ENCODE measurements around the gene ESF1.
A peak's percentile ranks its signal among the peaks of the same experiment; 100 is the strongest.

The ESF1 gene

DNA sequence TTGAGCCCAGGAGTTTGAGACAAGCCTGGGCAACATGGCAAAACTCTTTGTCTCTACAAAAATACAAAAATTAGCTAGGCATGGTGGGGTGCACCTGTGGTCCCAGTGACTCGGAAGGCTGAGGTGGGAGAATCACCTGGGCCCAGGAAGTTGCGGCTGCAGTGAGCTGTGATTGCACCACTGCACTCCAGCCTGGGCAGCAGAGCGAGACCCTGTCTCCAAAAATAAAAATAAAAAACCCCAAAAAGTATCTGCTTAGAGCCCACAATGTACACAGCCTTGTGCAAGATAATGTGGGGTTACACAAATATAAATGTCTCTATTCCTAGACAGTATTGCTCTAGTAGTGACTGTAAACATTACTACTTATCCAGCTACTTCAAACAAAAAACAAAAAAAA lies 5.9 kb downstream of the ESF1 start:
- no peak for DNase-seq (ENCODE audit: extremely low read depth, low read depth)
- TF ChIP-seq, protein P1, sequence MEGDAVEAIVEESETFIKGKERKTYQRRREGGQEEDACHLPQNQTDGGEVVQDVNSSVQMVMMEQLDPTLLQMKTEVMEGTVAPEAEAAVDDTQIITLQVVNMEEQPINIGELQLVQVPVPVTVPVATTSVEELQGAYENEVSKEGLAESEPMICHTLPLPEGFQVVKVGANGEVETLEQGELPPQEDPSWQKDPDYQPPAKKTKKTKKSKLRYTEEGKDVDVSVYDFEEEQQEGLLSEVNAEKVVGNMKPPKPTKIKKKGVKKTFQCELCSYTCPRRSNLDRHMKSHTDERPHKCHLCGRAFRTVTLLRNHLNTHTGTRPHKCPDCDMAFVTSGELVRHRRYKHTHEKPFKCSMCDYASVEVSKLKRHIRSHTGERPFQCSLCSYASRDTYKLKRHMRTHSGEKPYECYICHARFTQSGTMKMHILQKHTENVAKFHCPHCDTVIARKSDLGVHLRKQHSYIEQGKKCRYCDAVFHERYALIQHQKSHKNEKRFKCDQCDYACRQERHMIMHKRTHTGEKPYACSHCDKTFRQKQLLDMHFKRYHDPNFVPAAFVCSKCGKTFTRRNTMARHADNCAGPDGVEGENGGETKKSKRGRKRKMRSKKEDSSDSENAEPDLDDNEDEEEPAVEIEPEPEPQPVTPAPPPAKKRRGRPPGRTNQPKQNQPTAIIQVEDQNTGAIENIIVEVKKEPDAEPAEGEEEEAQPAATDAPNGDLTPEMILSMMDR (IDR thresholded peaks at IDR 0.05; ENCODE audit: low read depth, low read length, missing control alignments): no peak
- H3K4me3 ChIP-seq (replicated peaks; ENCODE audit: low read depth, low read length): no peak overlapping the region

DNA sequence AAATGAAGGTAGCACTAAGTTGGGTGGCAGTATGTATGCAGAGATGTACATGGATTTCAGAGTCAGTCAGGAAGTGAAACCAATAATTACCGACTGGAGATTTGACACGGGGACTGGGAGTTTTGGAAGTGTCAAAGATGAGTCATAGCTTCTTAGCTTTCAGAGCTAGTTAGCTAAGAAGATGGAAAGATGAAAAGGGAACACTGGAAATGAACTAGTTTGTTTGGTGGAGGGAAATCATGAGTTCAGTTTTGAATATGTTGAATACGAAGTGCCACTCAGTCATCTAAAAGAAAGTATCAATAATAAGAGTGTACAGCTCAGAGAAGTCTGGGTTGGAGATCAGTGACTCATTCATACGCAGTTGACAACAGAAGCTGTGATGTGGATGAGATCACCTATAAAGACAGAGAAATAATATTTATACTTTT lies 7.5 kb downstream of the ESF1 start:
- no peak for DNase-seq (ENCODE audit: extremely low read depth, low read depth)
- TF ChIP-seq, protein P1 (IDR thresholded peaks at IDR 0.05; ENCODE audit: low read depth, low read length, missing control alignments): no peak
- H3K4me3 ChIP-seq (replicated peaks; ENCODE audit: low read depth, low read length): no peak overlapping the region

DNA sequence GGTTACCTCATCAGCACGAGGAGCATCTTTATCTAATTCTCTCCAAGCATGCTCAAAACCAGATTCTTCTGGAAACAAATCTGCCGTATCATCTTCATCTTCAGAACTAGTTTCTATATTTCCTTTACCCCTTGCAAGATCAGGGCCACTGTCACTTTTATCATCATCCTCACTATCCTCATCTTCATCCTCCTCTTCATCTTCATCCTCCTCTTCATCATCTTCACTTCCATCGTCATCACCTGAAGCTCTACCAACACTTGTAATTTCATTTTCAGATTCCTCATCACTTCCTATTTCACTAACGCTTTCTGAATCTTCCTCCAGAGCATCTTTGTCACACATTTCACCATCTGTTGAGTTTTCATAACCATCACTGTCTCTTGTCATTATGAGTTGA lies 8.9 kb downstream of the ESF1 start:
- H3K4me3 ChIP-seq (replicated peaks; ENCODE audit: low read depth, low read length): no peak overlapping the region
- TF ChIP-seq, protein P1 (IDR thresholded peaks at IDR 0.05; ENCODE audit: low read depth, low read length, missing control alignments): no peak
- no peak for DNase-seq (ENCODE audit: extremely low read depth, low read depth)

DNA sequence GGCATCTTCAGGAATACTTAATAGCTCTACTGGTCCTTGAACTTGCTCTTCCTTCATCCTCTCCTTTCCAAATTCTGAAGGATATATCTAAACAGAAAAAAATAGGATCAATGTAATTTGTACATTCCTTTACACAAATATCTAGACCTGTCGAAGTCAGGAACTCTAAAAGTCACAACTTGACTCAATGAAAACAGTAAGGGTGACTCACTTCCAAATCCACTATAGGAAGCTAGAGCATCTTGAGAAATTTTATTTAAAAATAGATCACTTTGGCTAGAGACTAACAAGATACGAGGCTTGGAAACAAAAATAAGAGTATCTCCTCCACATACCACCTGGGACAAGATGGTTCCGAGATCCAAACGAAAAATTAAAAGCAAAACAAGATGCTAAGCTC lies 12.2 kb downstream of the ESF1 start:
- H3K4me3 ChIP-seq (replicated peaks; ENCODE audit: low read depth, low read length): no peak overlapping the region
- no peak for DNase-seq (ENCODE audit: extremely low read depth, low read depth)
- TF ChIP-seq, protein P1 (IDR thresholded peaks at IDR 0.05; ENCODE audit: low read depth, low read length, missing control alignments): no peak

DNA sequence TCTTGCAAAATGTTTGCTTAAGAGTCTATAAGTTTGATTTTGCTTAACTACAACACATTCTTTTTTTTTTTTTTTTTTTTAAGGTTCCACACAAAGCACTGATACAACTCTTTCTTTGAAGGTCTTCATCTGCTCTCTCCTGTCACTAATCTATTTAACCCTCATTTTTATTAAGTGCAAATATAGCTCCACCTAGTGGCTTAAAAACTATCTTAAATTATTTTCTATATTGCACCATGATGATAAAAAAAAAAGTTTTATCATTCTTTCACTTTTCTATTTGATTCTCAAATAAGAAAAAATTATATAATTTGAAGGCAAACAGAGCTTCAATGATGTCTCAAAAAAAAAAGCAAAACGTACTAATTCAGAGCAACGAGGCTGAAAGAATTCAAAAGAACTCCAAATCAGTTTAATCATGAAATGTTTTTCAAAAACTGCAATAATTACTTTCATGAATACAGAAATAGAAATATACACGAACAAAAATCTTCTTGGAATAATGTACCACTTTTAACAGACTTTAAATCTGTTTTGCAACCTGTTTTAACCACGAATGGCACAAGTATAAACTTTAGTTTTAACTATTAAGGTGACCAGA lies 12.8 kb downstream of the ESF1 start:
- H3K4me3 ChIP-seq (replicated peaks; ENCODE audit: low read depth, low read length): no peak overlapping the region
- no peak for DNase-seq (ENCODE audit: extremely low read depth, low read depth)
- TF ChIP-seq, protein P1 (IDR thresholded peaks at IDR 0.05; ENCODE audit: low read depth, low read length, missing control alignments): peak; percentile 11

DNA sequence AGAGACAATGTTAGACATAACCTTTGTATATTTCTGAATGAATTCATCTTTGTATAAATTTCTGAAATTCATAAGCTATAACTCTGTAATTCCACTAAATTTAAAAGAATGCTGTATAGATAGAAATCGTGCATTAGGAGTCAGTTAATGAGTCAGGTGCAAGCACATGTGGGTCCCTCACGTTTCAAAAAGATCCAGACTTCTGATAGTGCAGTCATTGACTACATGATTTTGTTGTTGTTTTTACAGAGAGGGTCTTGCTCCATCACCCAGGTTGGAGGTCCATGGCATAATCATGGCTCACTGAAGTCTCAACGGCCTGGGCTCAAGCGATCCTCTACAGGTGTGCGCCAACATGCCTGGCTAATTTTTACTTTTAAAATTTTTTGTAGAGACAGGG lies 14.6 kb downstream of the ESF1 start:
- DNase-seq (ENCODE audit: extremely low read depth, low read depth): no peak
- TF ChIP-seq, protein P1 (IDR thresholded peaks at IDR 0.05; ENCODE audit: low read depth, low read length, missing control alignments): no peak
- H3K4me3 ChIP-seq (replicated peaks; ENCODE audit: low read depth, low read length): no peak overlapping the region

DNA sequence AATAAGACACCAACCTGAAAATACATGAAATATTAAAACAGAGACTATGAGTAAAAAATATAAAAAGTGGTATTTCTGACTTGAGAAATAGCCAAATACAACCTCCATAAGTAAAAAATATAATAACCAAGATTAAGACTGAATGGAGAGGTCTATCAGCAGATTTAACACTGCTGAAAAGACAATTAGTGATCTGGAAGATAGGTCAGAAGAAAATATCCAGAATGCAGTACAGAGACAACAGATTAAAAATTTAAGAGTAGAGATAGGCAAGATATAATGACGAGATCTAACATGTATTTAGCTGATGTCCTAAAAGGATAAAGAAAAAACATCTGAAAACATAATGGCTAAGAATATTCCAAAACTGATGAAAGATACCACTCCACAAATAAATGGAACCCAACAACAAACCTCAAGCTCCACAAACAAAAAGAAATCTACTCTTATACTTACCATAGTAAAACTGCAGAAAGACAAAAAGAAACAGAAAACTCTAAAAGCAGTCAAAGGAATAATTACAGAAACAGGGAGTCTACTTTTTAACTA lies 18.8 kb downstream of the ESF1 start:
- TF ChIP-seq, protein P1 (IDR thresholded peaks at IDR 0.05; ENCODE audit: low read depth, low read length, missing control alignments): no peak
- H3K4me3 ChIP-seq (replicated peaks; ENCODE audit: low read depth, low read length): no peak overlapping the region
- DNase-seq (ENCODE audit: extremely low read depth, low read depth): no peak

Data from HFF-Myc (cell line).